C4-2B (cell line): Measurements from ENCODE around the gene MYO1E.
"Not testable (repeated sequence)": the region's sequence is repeated elsewhere in the genome, so short reads cannot be mapped to it uniquely, and the experiment has no call there.

Experiments
- H3K27ac ChIP-seq: fragments of 450-650 bp; 2 replicates; pipeline ENCODE4 v1.5.1; 2017
- CTCF ChIP-seq: fragments of 450-650 bp; conservative IDR thresholded peaks from 2 replicates; pipeline ENCODE4 v1.5.1; 2017; ENCODE audit warnings: mild to moderate bottlenecking
- ZFX ChIP-seq: fragments of 450-650 bp; IDR thresholded peaks from 2 replicates; pipeline ENCODE4 v1.6.1; 2017

MYO1E gene

GRCh38 chr15:59169251-59169708 is 203.4 kb downstream of the MYO1E start:
- no peak for TF ChIP-seq CTCF
- TF ChIP-seq ZFX, result no peak
- H3K27ac ChIP-seq, result peak overlapping the region; percentile 75

DNA sequence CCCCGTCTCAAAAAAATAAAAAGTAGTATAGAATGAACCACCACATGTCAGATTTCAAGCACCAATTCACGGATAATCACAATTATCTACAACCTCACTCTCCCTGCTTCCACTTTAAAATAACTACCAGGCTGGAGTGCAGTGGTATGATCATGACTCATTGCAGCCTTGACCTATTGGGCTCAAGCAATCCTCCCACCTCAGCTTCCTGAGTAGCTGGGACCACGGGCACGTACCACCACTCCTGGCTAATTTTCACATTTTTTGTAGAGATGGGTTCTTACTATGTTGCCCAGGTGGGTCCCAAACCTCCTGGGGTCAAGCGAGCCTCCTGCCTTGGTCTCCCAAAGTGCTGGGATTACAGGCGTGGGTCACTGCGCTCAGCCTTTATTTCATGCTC is 204.1 kb downstream of the MYO1E start:
- H3K27ac ChIP-seq, result no peak overlapping the region
- TF ChIP-seq CTCF, result no peak
- no peak for TF ChIP-seq ZFX

DNA sequence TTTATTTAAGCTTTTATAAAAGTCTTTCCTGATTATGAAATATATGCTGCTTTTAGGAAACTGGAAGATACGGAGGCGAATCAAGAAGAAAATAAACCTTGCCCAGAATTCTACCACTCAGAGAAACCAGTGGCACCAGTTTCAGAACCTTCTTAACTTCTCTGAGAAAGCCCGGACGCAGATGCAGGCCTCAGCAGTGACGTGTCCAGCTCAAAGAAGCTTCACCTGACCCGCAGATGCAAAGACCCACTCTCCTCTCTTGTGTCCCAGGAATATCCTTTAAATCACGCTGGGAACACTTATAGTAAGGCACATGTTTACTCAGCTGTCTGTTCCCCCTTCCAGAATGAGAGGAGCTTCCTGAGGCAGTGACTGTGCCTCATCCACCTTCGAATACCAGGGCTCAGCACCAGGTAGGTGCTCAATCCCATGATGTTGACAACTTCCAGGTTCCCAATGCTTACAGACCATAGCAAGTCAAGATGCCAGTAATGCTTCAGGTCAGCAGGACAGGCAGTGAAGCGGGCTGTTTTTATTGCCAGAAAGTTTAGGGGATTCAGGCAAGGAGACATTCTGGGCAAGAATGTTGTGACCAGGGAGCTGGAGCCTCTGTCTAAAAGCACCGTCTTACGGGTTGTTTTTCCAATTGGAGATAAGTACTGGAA is 205.9 kb downstream of the MYO1E start:
- 0 out of 2 replicates have a peak overlapping the region, but pooled peaks have one; percentile 10 for H3K27ac ChIP-seq

DNA sequence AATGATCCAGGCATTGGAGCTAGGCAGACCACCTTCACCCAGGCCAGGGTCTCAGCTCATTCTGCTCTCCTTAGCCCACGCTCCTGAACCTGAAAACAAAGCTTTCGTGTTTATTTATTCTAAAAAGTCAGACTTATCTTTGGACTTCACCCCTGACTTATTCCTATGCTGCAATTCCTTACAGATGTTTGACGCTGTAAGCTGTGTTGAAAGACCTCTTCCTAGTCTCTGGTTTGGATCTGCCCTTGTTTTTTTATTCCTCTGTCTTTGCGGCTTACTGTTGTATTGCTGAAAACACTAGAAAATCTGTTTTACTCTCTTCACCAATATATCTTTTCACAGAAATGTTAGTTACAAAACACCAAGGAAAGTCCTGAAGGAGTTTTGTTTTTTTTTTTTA is 206.5 kb downstream of the MYO1E start:
- no peak overlapping the region; the same call in 1 of the 2 replicates for H3K27ac ChIP-seq
- TF ChIP-seq ZFX (no peak), CTCF (no peak)

More for the DNA sequence above, 205.9 kb downstream of the MYO1E start:
- no peak for TF ChIP-seq ZFX
- TF ChIP-seq CTCF, result no peak

- no peak for TF ChIP-seq ZFX
- no peak for TF ChIP-seq CTCF
- peak overlapping the region; percentile 6; the same call in 1 of the 2 replicates for H3K27ac ChIP-seq
Observed at GRCh38 chr15:59165726-59166125, 206.9 kb downstream of the MYO1E start.

DNA sequence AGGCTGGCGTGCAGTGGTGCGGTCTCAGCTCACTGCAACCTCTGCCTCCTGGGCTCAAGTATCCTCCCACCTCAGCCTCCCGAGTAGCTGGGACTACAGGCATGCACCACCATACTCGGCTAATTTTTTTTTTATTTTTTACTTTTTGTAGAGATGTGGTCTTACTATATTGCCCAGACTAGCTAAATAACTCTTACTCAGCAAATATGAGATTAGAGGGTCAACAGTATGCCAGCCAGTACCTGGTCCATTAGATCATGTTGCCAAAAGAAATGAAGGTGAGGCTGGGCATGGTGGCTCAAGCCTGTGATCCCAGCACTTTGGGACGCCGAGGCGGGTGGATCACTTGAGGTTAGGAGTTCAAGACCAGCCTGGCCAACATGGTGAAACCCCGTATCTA is 210.6 kb downstream of the MYO1E start:
- not testable (repeated sequence) for H3K27ac ChIP-seq

DNA sequence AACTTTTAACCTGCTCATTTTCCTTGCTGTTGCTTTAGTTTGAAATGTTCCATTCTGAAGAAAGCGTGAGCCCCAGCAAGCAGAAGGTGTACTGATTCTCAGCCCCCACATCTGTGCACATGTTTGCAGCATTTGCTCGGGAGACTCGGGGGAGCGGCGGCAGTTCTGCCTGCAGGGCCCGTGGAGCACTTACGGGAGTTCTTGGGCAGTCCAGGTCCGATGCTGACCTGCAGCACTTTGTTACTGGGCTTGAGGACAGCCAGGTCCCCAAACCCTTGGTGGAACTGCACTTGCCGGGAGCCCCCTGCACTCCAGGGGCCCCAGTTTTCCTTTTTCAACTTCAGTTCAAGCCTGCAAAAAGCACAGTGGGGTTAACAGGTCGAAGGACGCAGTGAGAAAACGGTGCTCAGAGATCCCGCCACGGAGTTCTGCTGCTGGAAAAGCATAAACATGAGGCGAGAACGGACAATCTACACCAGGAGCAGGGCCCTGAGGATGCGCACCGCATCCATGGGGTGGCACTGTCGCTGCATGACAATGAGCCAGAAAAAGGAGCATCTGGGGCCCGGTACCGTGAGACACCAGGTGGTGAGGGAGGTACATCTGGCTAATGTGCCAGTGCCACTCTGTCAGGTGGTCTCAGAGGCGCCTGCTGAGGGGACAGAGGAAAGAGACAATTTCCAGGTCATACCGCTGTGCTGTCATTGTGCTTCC is 211.6 kb downstream of the MYO1E start:
- no peak for TF ChIP-seq ZFX
- TF ChIP-seq CTCF, result no peak; the same call in 1 of the 2 replicates

More for the DNA sequence above, 211.6 kb downstream of the MYO1E start:
- H3K27ac ChIP-seq, result no peak overlapping the region
